Vagina (tissue), 2 donors: ENCODE results near the gene NFAT5. TPM values are rescaled to one million over a fixed set of nuclear protein-coding genes. Genes with fewer than 3 reads are reported as not detected.

Source experiments
- DNase-seq, 2 donors: peaks; one replicate each; pipeline ENCODE4 v3.0.0-alpha.2; 2017; ENCODE audit errors: extremely low spot score in 2 of 2
- H3K27ac ChIP-seq: fragments of 200-600 bp; sonication (generic); one replicate; pipeline ENCODE4 v1.5.1; 2019
- H3K27me3 ChIP-seq: fragments of 200-600 bp; sonication (generic); one replicate; pipeline ENCODE4 v1.5.1; 2019
- H3K36me3 ChIP-seq, 2 donors: fragments of 200-600 bp; sonication (generic); one replicate each; pipeline ENCODE4 v1.5.1; 2017 to 2019
- H3K4me1 ChIP-seq: fragments of 200-600 bp; sonication (generic); one replicate; pipeline ENCODE4 v1.5.1; 2019
- H3K4me3 ChIP-seq, 2 donors: fragments of 200-600 bp; sonication (generic); 1 replicate in 1 of 2; 2 replicates in 1 of 2; pipeline ENCODE4 v1.5.1; 2016 to 2019
- H3K9me3 ChIP-seq: fragments of 200-600 bp; sonication (generic); one replicate; pipeline ENCODE4 v1.5.1; 2019
- POLR2A ChIP-seq, 2 donors: fragments of 450-650 bp; IDR thresholded peaks; one replicate each; pipeline ENCODE4 v1.6.1; 2017; ENCODE audit warnings: antibody characterized with exemption in 2 of 2, mild to moderate bottlenecking in 2 of 2, moderate library complexity in 2 of 2
- POLR2AphosphoS5 ChIP-seq, 2 donors: sonication (generic); formaldehyde crosslinking; IDR thresholded peaks; one replicate each; pipeline ENCODE4 v1.9.0; 2017; ENCODE audit warnings: antibody characterized with exemption in 2 of 2, mild to moderate bottlenecking in 2 of 2, low read depth in 1 of 2; ENCODE audit not compliant: insufficient read depth in 1 of 2
- intact Hi-C: fragments of 100-400 bp; cut with DNase I; formaldehyde crosslinking; loops from one replicate; pipeline ENCODE4 v1.15.1; 2023
- total RNA-seq: library from RNA; depleted of rRNA; stranded (reverse); fragments of >200 nt; gene quantifications from one replicate; pipeline ENCODE4 v1.2.3, GENCODE V29; 2016
- TF ChIP-seq, protein P1 (sequence below), 3 experiments: fragments of 450-650 bp in 2 of 3; fragments of 200-600 bp in 1 of 3; sonication (generic) in 1 of 3; IDR thresholded peaks; one replicate each; pipeline ENCODE4 v1.5.1; 2017 to 2019; ENCODE audit warnings: antibody characterized with exemption in 3 of 3, mild to moderate bottlenecking in 2 of 3, moderate library complexity in 2 of 3

The NFAT5 gene
- total RNA-seq, 1 donor from 2014 or later, result 63.8 TPM

DNA sequence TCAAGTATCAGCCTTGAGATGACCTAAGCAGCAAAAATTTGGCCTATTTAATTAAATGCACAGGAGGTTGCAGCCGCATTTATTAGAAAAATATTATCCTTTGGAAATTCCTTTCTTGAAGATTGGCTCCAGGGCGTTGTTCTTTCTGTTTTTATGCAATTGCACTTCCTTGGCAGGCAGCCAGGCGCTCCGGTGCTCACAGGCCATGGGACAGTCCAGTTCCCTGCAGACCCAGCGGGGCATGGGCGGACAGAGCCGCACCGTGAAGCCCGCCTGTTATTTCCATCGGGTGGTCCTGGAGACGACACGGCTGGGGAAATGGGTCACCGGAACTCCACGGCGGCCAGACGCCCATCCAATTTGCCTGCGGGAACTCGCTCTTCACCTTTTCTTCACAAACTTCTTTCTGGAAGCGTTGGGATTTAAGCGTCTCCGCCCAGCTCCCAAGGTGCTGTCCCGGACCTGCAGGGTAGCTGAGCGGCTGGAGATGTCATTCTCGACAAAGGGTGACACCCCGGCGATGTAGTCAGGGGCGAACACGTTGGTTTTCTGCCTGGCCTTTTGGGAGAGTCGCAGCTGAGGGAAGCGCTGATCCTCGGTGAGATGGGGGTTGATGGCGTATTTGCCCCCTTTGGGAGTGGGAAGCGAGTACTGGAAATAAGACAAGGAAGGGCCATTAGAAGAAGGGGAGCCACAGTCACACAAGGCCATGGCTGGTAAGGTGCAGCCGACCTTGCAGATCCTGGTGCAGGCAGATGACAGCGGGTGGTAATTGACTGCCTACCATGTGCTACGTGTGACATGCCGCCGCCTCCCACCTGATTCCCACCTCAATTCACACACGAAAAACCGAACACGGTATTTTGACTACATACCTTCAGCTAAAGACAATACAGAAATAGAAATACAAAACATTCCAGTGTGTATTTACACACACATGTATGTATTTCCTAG, 176.5 kb downstream of the NFAT5 start:
- intact Hi-C loops, result no loop called here

DNA sequence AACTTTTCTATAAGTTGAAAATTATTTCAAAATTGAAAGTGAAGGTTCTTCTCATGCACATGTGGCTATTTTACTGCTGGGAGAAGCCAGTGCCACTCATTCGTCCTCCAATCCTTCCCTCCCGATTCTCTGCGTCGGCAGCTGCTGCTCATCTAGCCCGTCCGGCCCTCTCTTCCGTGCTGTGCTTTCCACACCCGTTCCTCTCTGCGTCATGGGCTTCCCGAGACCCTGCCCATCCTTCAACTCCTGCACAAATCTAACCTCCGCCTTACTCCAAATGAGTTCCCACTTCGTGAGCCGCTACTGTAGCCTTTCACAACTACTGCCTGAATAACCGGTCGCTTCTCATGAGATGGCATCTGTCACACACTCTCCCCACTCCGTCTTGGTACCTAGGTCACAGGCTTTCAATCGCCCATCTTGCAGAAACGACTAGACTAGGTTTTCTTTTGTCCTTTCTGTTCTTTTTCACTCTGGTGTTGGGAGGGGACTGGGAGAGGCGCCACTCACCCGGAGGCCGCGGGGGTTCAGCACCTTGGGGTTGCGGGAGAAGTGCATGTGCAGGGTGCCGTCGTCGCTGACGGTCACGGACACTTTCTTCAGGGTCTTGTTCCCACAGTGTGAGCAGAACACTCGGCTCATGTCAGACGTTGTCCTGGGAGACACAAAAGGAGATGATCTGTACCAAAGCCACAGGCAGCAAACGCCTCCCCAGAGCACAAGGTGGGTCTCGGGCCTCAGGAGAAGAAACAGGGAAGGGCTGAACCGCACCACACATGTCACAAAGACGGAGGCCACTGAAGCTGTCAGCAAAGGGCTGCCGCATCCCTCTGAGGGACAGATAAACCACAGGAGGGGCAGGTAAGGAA, 178.8 kb downstream of the NFAT5 start:
- no peak for DNase-seq
- Histone ChIP-seq H3K4me3 (no peak overlapping the region), H3K27me3 (no peaks in the 10 kb centered on the region), H3K36me3 (peaks cover 0 to 86% of the 10 kb centered on the region in 2 donors), H3K4me1 (no peaks in the 10 kb centered on the region), H3K27ac (no peak overlapping the region), H3K9me3 (no peaks in the 10 kb centered on the region)
- intact Hi-C loops, result no loop called here
- TF ChIP-seq POLR2A (IDR thresholded peaks at IDR 0.05) (no peak), POLR2AphosphoS5 (IDR thresholded peaks at IDR 0.05; ENCODE audit: insufficient read depth in 1 of 2, low read depth in 1 of 2) (no peak)
- TF ChIP-seq, protein P1, sequence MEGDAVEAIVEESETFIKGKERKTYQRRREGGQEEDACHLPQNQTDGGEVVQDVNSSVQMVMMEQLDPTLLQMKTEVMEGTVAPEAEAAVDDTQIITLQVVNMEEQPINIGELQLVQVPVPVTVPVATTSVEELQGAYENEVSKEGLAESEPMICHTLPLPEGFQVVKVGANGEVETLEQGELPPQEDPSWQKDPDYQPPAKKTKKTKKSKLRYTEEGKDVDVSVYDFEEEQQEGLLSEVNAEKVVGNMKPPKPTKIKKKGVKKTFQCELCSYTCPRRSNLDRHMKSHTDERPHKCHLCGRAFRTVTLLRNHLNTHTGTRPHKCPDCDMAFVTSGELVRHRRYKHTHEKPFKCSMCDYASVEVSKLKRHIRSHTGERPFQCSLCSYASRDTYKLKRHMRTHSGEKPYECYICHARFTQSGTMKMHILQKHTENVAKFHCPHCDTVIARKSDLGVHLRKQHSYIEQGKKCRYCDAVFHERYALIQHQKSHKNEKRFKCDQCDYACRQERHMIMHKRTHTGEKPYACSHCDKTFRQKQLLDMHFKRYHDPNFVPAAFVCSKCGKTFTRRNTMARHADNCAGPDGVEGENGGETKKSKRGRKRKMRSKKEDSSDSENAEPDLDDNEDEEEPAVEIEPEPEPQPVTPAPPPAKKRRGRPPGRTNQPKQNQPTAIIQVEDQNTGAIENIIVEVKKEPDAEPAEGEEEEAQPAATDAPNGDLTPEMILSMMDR (IDR thresholded peaks at IDR 0.05), result no peak

More for the DNA sequence above, 176.5 kb downstream of the NFAT5 start:
- H3K27ac ChIP-seq, result no peak overlapping the region
- H3K4me1 ChIP-seq, result no peaks in the 10 kb centered on the region
- H3K4me3 ChIP-seq, result no peak overlapping the region
- H3K27me3 ChIP-seq, result no peaks in the 10 kb centered on the region
- no peak for DNase-seq
- TF ChIP-seq POLR2A (IDR thresholded peaks at IDR 0.05), result no peak
- no peak for TF ChIP-seq POLR2AphosphoS5 (IDR thresholded peaks at IDR 0.05; ENCODE audit: insufficient read depth in 1 of 2, low read depth in 1 of 2)
- TF ChIP-seq, protein P1 (IDR thresholded peaks at IDR 0.05), result no peak
- H3K36me3 ChIP-seq, result peaks cover 0 to 62% of the 10 kb centered on the region in 2 donors
- no peaks in the 10 kb centered on the region for H3K9me3 ChIP-seq

DNA sequence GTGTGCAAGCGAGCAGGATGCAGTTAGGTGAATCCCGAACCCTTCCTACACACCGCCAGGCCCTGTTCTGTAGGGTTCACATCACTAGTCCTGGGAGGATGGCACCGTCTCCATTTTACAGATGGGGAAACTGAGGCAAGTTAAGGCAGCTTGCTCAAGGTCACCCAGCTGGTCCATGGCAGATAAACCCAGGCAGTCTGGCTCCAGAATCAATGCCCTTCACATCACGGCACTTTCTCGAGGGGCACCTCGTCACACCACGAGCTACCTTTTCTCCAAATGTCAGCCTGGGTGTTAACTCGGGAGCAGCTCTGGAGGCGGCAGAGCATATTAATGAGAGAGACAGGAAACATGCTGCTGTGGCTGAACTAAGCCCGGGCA, 179.5 kb downstream of the NFAT5 start:
- H3K4me1 ChIP-seq, result no peaks in the 10 kb centered on the region
- TF ChIP-seq POLR2A (IDR thresholded peaks at IDR 0.05) (no peak), POLR2AphosphoS5 (IDR thresholded peaks at IDR 0.05; ENCODE audit: insufficient read depth in 1 of 2, low read depth in 1 of 2) (no peak)
- TF ChIP-seq, protein P1 (IDR thresholded peaks at IDR 0.05), result no peak
- H3K9me3 ChIP-seq, result no peaks in the 10 kb centered on the region
- H3K27ac ChIP-seq, result no peak overlapping the region
- no peaks in the 10 kb centered on the region for H3K27me3 ChIP-seq
- H3K36me3 ChIP-seq, result peaks cover 0 to 87% of the 10 kb centered on the region in 2 donors
- intact Hi-C loops, result no loop called here
- no peak overlapping the region for H3K4me3 ChIP-seq
- no peak for DNase-seq

- H3K36me3 ChIP-seq, result peaks cover 0 to 91% of the 10 kb centered on the region in 2 donors
- no peaks in the 10 kb centered on the region for H3K27me3 ChIP-seq
- H3K9me3 ChIP-seq, result no peaks in the 10 kb centered on the region
- intact Hi-C loops, result no loop called here
- DNase-seq, result no peak
- H3K4me3 ChIP-seq, result no peak overlapping the region
- TF ChIP-seq POLR2AphosphoS5 (IDR thresholded peaks at IDR 0.05; ENCODE audit: insufficient read depth in 1 of 2, low read depth in 1 of 2) (no peak), POLR2A (IDR thresholded peaks at IDR 0.05) (no peak)
- TF ChIP-seq, protein P1 (IDR thresholded peaks at IDR 0.05), result no peak
- no peaks in the 10 kb centered on the region for H3K4me1 ChIP-seq
- no peak overlapping the region for H3K27ac ChIP-seq
Observed at GRCh38 chr16:69745959-69746358, 180.2 kb downstream of the NFAT5 start.
